SK-N-SH (cell line): ENCODE measurements around the gene ERGIC2.

Source experiments
- CTCF ChIP-seq: fragments of 200-600 bp; sonication (generic); IDR thresholded peaks from 2 replicates; pipeline ENCODE4 v1.6.1; 2017; ENCODE audit warnings: antibody characterized with exemption, mild to moderate bottlenecking, moderate library complexity
- EP300 ChIP-seq, 2 experiments: IDR thresholded peaks; 2 replicates each; pipeline versions ENCODE4 v1.4.0 to v1.6.1; 2012; ENCODE audit warnings: borderline replicate concordance in 1 of 2, low read depth in 1 of 2, low read length in 1 of 2
- FOXM1 ChIP-seq: IDR thresholded peaks from 2 replicates; pipeline ENCODE4 v1.4.0; 2012; ENCODE audit warnings: low read depth, mild to moderate bottlenecking
- GABPA ChIP-seq: IDR thresholded peaks from 2 replicates; pipeline ENCODE4 v1.4.0; 2012; ENCODE audit warnings: low read depth, mild to moderate bottlenecking
- JUND ChIP-seq: IDR thresholded peaks from 2 replicates; pipeline ENCODE4 v1.4.0; 2012
- MAX ChIP-seq: IDR thresholded peaks from 2 replicates; pipeline ENCODE4 v1.4.0; 2012; ENCODE audit warnings: low read depth
- PBX3 ChIP-seq: IDR thresholded peaks from 2 replicates; pipeline ENCODE4; 2012
- POLR2AphosphoS5 ChIP-seq: IDR thresholded peaks from 2 replicates; pipeline ENCODE4 v1.6.1; 2012; ENCODE audit warnings: low read depth, low read length
- RAD21 ChIP-seq: IDR thresholded peaks from 2 replicates; pipeline ENCODE4 v1.6.1; 2012; ENCODE audit warnings: mild to moderate bottlenecking, low read length
- RCOR1 ChIP-seq: fragments of 150-350 bp; IDR thresholded peaks from 2 replicates; pipeline ENCODE4 v1.6.1; 2017; ENCODE audit warnings: antibody characterized with exemption, low read length
- TCF12 ChIP-seq: IDR thresholded peaks from 2 replicates; pipeline ENCODE4 v1.4.0; 2012
- USF1 ChIP-seq: IDR thresholded peaks from 2 replicates; pipeline ENCODE4 v1.4.0; 2012; ENCODE audit warnings: low read depth, borderline replicate concordance
- YY1 ChIP-seq: IDR thresholded peaks from 2 replicates; pipeline ENCODE4 v1.4.0; 2012; ENCODE audit warnings: low read depth, mild to moderate bottlenecking

- no peak for TF ChIP-seq CTCF
- TF ChIP-seq YY1 = no peak
- TF ChIP-seq TCF12 = no peak
- TF ChIP-seq RAD21 = no peak
- no peak for TF ChIP-seq MAX
- TF ChIP-seq POLR2AphosphoS5 = no peak
- no peak for TF ChIP-seq RCOR1
- no peak for TF ChIP-seq FOXM1
- TF ChIP-seq PBX3 = 0 out of 2 replicates have a peak, but pooled peaks have one; percentile 8
- TF ChIP-seq USF1 = no peak
- TF ChIP-seq GABPA = no peak
- no peak for TF ChIP-seq JUND
- 0 out of 4 replicates have a peak, but pooled peaks of 1 of the 2 experiments have one; percentile 19 for TF ChIP-seq EP300 (IDR thresholded peaks at IDR 0.05; ENCODE audit: borderline replicate concordance in 1 of 2, low read depth in 1 of 2, low read length in 1 of 2)
Observed at GRCh38 chr12:29350080-29350479, 30.9 kb downstream of the ERGIC2 start.
